DMS 273 treated with DMSO at 0.1 percent for 48 hours (cell line): ENCODE measurements around the gene TLR1.
"Not testable (repeated sequence)": the region's sequence is repeated elsewhere in the genome, so short reads cannot be mapped to it uniquely, and the experiment has no call there.

ENCODE experiments used
- DNase-seq: peaks from one replicate; lab custom pipeline; 2025; lab: John Stamatoyannopoulos, UW

TLR1 gene

GRCh38 chr4:38804654-38805295, at the start of gene TLR1:
Gene TLR1 (minus strand): TSS chr4:38804791. CDS start chr4:38798831, 5,960 bp downstream.
- no peak for DNase-seq

GRCh38 chr4:38846015-38846414, 41.4 kb upstream of the TLR1 start:
- no peak for DNase-seq

GRCh38 chr4:38842994-38843393, 38.4 kb upstream of the TLR1 start:
- DNase-seq, result no peak

GRCh38 chr4:38837849-38838248, 33.3 kb upstream of the TLR1 start:
- DNase-seq, result no peak

- no peak for DNase-seq
Observed at GRCh38 chr4:38837334-38837733, 32.7 kb upstream of the TLR1 start.

GRCh38 chr4:38834570-38834969, 30.0 kb upstream of the TLR1 start:
- DNase-seq, result no peak

- DNase-seq, result no peak
Observed at GRCh38 chr4:38832624-38833528, 28.3 kb upstream of the TLR1 start.

GRCh38 chr4:38832206-38832605, 27.6 kb upstream of the TLR1 start:
- no peak for DNase-seq

- DNase-seq, result no peak
Observed at GRCh38 chr4:38831653-38832052, 27.1 kb upstream of the TLR1 start.

GRCh38 chr4:38829237-38829636, 24.6 kb upstream of the TLR1 start:
- no peak for DNase-seq

- no peak for DNase-seq
Observed at GRCh38 chr4:38823766-38824165, 19.2 kb upstream of the TLR1 start.

- DNase-seq, result no peak
Observed at GRCh38 chr4:38822748-38823303, 18.2 kb upstream of the TLR1 start.

- DNase-seq, result no peak
Observed at GRCh38 chr4:38821739-38822138, 17.1 kb upstream of the TLR1 start.

GRCh38 chr4:38820329-38821061, 15.9 kb upstream of the TLR1 start:
- DNase-seq, result no peak

- no peak for DNase-seq
Observed at GRCh38 chr4:38819569-38819968, 15.0 kb upstream of the TLR1 start.

- no peak for DNase-seq
Observed at GRCh38 chr4:38818441-38818976, 13.9 kb upstream of the TLR1 start.

- no peak for DNase-seq
Observed at GRCh38 chr4:38815885-38816782, 11.5 kb upstream of the TLR1 start.

GRCh38 chr4:38814386-38814785, 9.8 kb upstream of the TLR1 start:
- DNase-seq, result no peak

GRCh38 chr4:38811297-38811696, 6.7 kb upstream of the TLR1 start:
- DNase-seq, result no peak

- DNase-seq, result not testable (repeated sequence)
Observed at GRCh38 chr4:38807462-38807861, 2.9 kb upstream of the TLR1 start.

GRCh38 chr4:38806251-38806650, 1.7 kb upstream of the TLR1 start:
- not testable (repeated sequence) for DNase-seq
